Keratinocyte (primary cell): Measurements from ENCODE around the gene KIZ. TPM values are rescaled to one million over a fixed set of nuclear protein-coding genes. Genes with fewer than 3 reads are reported as not detected.
A peak's percentile ranks its signal among the peaks of the same experiment; 100 is the strongest.

Experiments used
- DNase-seq: peaks from one replicate; pipeline ENCODE4 v3.0.0-alpha.2; 2011; ENCODE audit warnings: low read depth, missing footprints, low spot score
- FAIRE-seq: peaks from 2 replicates; lab custom pipeline; 2011; peaks lifted over from hg19 to GRCh38; lab: Jason Lieb, UNC
- H2AFZ ChIP-seq: 2 replicates; pipeline ENCODE4 v1.6.0; 2012; ENCODE audit warnings: low read length, control low read depth, inconsistent platforms; ENCODE audit not compliant: control insufficient read depth
- H3K27ac ChIP-seq: 2 replicates; pipeline ENCODE4 v1.5.1; 2011; ENCODE audit warnings: low read length; ENCODE audit not compliant: control insufficient read depth, insufficient read depth
- H3K27me3 ChIP-seq: 3 replicates; pipeline ENCODE4 v1.6.0; 2011; ENCODE audit warnings: low read length; ENCODE audit not compliant: control insufficient read depth, insufficient read depth; ENCODE audit errors: extremely low read depth
- H3K36me3 ChIP-seq, 2 experiments: 2 replicates in 1 of 2; 3 replicates in 1 of 2; pipeline ENCODE4 v1.5.1; 2011; ENCODE audit warnings: low read length in 2 of 2, mild to moderate bottlenecking in 1 of 2; ENCODE audit not compliant: control insufficient read depth in 2 of 2, insufficient read depth in 2 of 2; ENCODE audit errors: extremely low read depth in 1 of 2
- H3K4me1 ChIP-seq: 3 replicates; pipeline ENCODE4 v1.5.1; 2011; ENCODE audit warnings: low read length; ENCODE audit not compliant: control insufficient read depth, insufficient read depth; ENCODE audit errors: extremely low read depth
- H3K4me2 ChIP-seq: 3 replicates; pipeline ENCODE4 v1.6.0; 2011; ENCODE audit warnings: low read depth, low read length; ENCODE audit not compliant: control insufficient read depth, insufficient read depth; ENCODE audit errors: extremely low read depth
- H3K4me3 ChIP-seq, 3 experiments: fragments of 200-600 bp in 1 of 3; sonication (generic) in 1 of 3; 2 replicates in 2 of 3; 3 replicates in 1 of 3; pipeline ENCODE4 v1.5.1; 2011 to 2016; ENCODE audit warnings: low read length in 3 of 3, mild to moderate bottlenecking in 3 of 3, control low read depth in 2 of 3, inconsistent platforms in 1 of 3, low read depth in 1 of 3, mixed read lengths in 1 of 3, mixed run types in 1 of 3, moderate library complexity in 1 of 3; ENCODE audit not compliant: control insufficient read depth in 2 of 3, insufficient read depth in 2 of 3; ENCODE audit errors: extremely low read depth in 1 of 3
- H3K79me2 ChIP-seq: 2 replicates; pipeline ENCODE4 v1.6.0; 2012; ENCODE audit warnings: low read length; ENCODE audit not compliant: control insufficient read depth, insufficient read depth
- H3K9ac ChIP-seq: 3 replicates; pipeline ENCODE4 v1.6.0; 2011; ENCODE audit warnings: low read length; ENCODE audit not compliant: control insufficient read depth, insufficient read depth; ENCODE audit errors: extremely low read depth
- H3K9me1 ChIP-seq: 3 replicates; pipeline ENCODE4 v1.6.0; 2011; ENCODE audit warnings: low read length; ENCODE audit not compliant: control insufficient read depth, insufficient read depth; ENCODE audit errors: extremely low read depth
- H3K9me3 ChIP-seq: 2 replicates; pipeline ENCODE4 v1.5.1; 2012; ENCODE audit warnings: low read depth, low read length; ENCODE audit not compliant: control insufficient read depth
- H4K20me1 ChIP-seq: 3 replicates; pipeline ENCODE4 v1.6.0; 2011; ENCODE audit warnings: low read length; ENCODE audit not compliant: control insufficient read depth, insufficient read depth; ENCODE audit errors: extremely low read depth
- EZH2 ChIP-seq: IDR thresholded peaks from one replicate; pipeline ENCODE4 v1.6.1; 2012; ENCODE audit warnings: inconsistent platforms, mild to moderate bottlenecking, low read length, moderate library complexity
- dilution Hi-C: fragments of 300-500 bp; cut with MboI; formaldehyde crosslinking; loops from one replicate; pipeline ENCODE4 v1.7.0; 2020; ENCODE audit warnings: low sequenced_read_pairs; ENCODE audit not compliant: extremely low pct_ligation_motif_present
- polyA plus RNA-seq, 5 experiments: library from polyadenylated mRNA; depleted of rRNA in 3 of 5; stranded (reverse) in 3 of 5; stranded (forward) in 1 of 5; unstranded in 1 of 5; fragments of >200 nt; gene quantifications; 1 replicate in 1 of 5; 2 replicates in 3 of 5; 3 replicates in 1 of 5; pipeline versions ENCODE4 v1.2.1 to v1.2.3, GENCODE V29; 2011 to 2012; ENCODE audit warnings: missing spikeins in 2 of 5, low read depth in 1 of 5, low replicate concordance in 1 of 5
- TF ChIP-seq, protein P1 (sequence below), 3 experiments: IDR thresholded peaks in 1 of 3; conservative IDR thresholded peaks in 1 of 3; optimal IDR thresholded peaks in 1 of 3; 2 replicates in 2 of 3; 3 replicates in 1 of 3; pipeline versions ENCODE3 to v1.5.1; 2011; ENCODE audit warnings: low read length in 3 of 3, mild to moderate bottlenecking in 3 of 3, moderate library complexity in 2 of 3, control low read depth in 1 of 3, inconsistent platforms in 1 of 3; ENCODE audit not compliant: insufficient read depth in 2 of 3; ENCODE audit errors: extremely low read depth in 1 of 3

Gene KIZ
- polyA plus RNA-seq, 1 donor (not counting 4 experiments of a cell fraction or from before 2014, with no cell fraction given): 21.3 TPM

DNA sequence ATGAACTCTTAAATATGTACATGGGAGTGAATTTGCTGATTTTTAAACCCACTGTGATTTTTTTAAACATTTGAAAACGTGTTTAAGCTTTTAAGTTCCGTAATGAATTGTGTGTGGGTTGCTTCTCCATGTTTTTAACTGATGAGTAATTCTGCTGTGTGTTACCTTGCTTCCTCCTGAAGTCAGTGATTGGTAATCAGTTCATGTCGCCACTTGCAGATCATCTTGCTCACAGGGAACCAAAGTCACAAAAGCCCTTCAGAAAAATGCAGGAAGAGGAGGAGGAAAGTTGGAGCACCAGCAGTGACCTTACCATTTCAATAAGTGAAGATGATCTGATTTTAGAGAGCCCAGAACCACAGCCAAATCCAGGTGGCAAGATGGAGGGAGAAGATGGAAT, 36.7 kb downstream of the KIZ start:
- FAIRE-seq: peak; percentile 98
- no peak for TF ChIP-seq EZH2
- TF ChIP-seq, protein P1, sequence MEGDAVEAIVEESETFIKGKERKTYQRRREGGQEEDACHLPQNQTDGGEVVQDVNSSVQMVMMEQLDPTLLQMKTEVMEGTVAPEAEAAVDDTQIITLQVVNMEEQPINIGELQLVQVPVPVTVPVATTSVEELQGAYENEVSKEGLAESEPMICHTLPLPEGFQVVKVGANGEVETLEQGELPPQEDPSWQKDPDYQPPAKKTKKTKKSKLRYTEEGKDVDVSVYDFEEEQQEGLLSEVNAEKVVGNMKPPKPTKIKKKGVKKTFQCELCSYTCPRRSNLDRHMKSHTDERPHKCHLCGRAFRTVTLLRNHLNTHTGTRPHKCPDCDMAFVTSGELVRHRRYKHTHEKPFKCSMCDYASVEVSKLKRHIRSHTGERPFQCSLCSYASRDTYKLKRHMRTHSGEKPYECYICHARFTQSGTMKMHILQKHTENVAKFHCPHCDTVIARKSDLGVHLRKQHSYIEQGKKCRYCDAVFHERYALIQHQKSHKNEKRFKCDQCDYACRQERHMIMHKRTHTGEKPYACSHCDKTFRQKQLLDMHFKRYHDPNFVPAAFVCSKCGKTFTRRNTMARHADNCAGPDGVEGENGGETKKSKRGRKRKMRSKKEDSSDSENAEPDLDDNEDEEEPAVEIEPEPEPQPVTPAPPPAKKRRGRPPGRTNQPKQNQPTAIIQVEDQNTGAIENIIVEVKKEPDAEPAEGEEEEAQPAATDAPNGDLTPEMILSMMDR (optimal IDR thresholded peaks at IDR 0.05 in 1 of 3, IDR thresholded peaks at IDR 0.05 in 1 of 3, conservative IDR thresholded peaks at IDR 0.05 in 1 of 3; ENCODE audit: extremely low read depth in 1 of 3, insufficient read depth in 2 of 3, low read length in 3 of 3): no peak
- dilution Hi-C loops: no loop called here
- Histone ChIP-seq H4K20me1 (no peaks in the 10 kb centered on the region), H3K79me2 (no peaks in the 10 kb centered on the region), H3K9me3 (no peaks in the 10 kb centered on the region), H3K27me3 (no peaks in the 10 kb centered on the region), H2AFZ (peak overlapping the region; percentile 82), H3K36me3 (no peaks in the 10 kb centered on the region), H3K9ac (peak overlapping the region; percentile 43), H3K4me1 (peaks cover 13% of the 10 kb centered on the region), H3K27ac (peak overlapping the region; percentile 81), H3K4me2 (peak overlapping the region; percentile 58), H3K9me1 (no peaks in the 10 kb centered on the region), H3K4me3 (peak overlapping the region; percentile 5 to 56 (median 26))
- peak; percentile 56 for DNase-seq

GRCh38 chr20:21166801-21167200, 40.9 kb downstream of the KIZ start:
- no peak overlapping the region for H3K27ac ChIP-seq
- no peak overlapping the region for H3K4me3 ChIP-seq
- no peaks in the 10 kb centered on the region for H3K9me1 ChIP-seq
- peaks cover 12% of the 10 kb centered on the region for H3K4me1 ChIP-seq
- TF ChIP-seq, protein P1 (optimal IDR thresholded peaks at IDR 0.05 in 1 of 3, IDR thresholded peaks at IDR 0.05 in 1 of 3, conservative IDR thresholded peaks at IDR 0.05 in 1 of 3; ENCODE audit: extremely low read depth in 1 of 3, insufficient read depth in 2 of 3, low read length in 3 of 3): no peak
- no peak for TF ChIP-seq EZH2
- H3K9me3 ChIP-seq: no peaks in the 10 kb centered on the region
- no peaks in the 10 kb centered on the region for H3K27me3 ChIP-seq
- dilution Hi-C loops: no loop called here
- DNase-seq (no peak), FAIRE-seq (no peak)
- no peaks in the 10 kb centered on the region for H3K79me2 ChIP-seq
- no peak overlapping the region for H3K9ac ChIP-seq
- no peaks in the 10 kb centered on the region for H4K20me1 ChIP-seq
- no peak overlapping the region for H3K4me2 ChIP-seq
- H3K36me3 ChIP-seq: no peaks in the 10 kb centered on the region
- no peak overlapping the region for H2AFZ ChIP-seq
